Measurements from ENCODE around the gene CKLF.

The CKLF gene

GRCh38 chr16:66591018-66591417, 38.6 kb downstream of the CKLF start:
- Histone ChIP-seq H3K9me2 (ENCODE audit: low read depth, low read length) (no peaks in the 10 kb centered on the region), H3K79me2 (ENCODE audit: insufficient read depth, low read length) (no peaks in the 10 kb centered on the region), H3K9ac (ENCODE audit: low read length) (no peak overlapping the region), H3K27me3 (ENCODE audit: insufficient read depth, low read length) (no peaks in the 10 kb centered on the region), H3F3A (ENCODE audit: insufficient read depth, low read length) (no peaks in the 10 kb centered on the region), H3K36me3 (ENCODE audit: insufficient read depth, low read length) (no peaks in the 10 kb centered on the region), H3K4me2 (ENCODE audit: low read length) (no peak overlapping the region), H3K4me1 (ENCODE audit: insufficient read depth, low read length, severe bottlenecking) (peaks cover 9% of the 10 kb centered on the region), H4K20me1 (ENCODE audit: insufficient read depth, low read length) (no peaks in the 10 kb centered on the region), H3K27ac (ENCODE audit: low read depth, low read length, poor library complexity, severe bottlenecking) (no peak overlapping the region), H3K4me3 (ENCODE audit: low read depth, low read length, poor library complexity, severe bottlenecking) (no peak overlapping the region), H3K9me3 (ENCODE audit: low read length) (no peaks in the 10 kb centered on the region), H2AFZ (ENCODE audit: low read length) (no peak overlapping the region)
- TF ChIP-seq CTCF (IDR thresholded peaks at IDR 0.05; ENCODE audit: low read length) (no peak), EZH2 (IDR thresholded peaks at IDR 0.05; ENCODE audit: borderline replicate concordance, low read length) (no peak)

- Histone ChIP-seq H3K36me3 (ENCODE audit: insufficient read depth, low read length) (no peaks in the 10 kb centered on the region), H3K9me3 (ENCODE audit: low read length) (no peaks in the 10 kb centered on the region), H3K4me3 (ENCODE audit: low read depth, low read length, poor library complexity, severe bottlenecking) (no peak overlapping the region), H3K27ac (ENCODE audit: low read depth, low read length, poor library complexity, severe bottlenecking) (no peak overlapping the region), H3K9ac (ENCODE audit: low read length) (no peak overlapping the region), H3K27me3 (ENCODE audit: insufficient read depth, low read length) (no peaks in the 10 kb centered on the region), H4K20me1 (ENCODE audit: insufficient read depth, low read length) (no peaks in the 10 kb centered on the region), H3K4me1 (ENCODE audit: insufficient read depth, low read length, severe bottlenecking) (peaks cover 9% of the 10 kb centered on the region), H3F3A (ENCODE audit: insufficient read depth, low read length) (no peaks in the 10 kb centered on the region), H3K79me2 (ENCODE audit: insufficient read depth, low read length) (no peaks in the 10 kb centered on the region), H2AFZ (ENCODE audit: low read length) (no peak overlapping the region), H3K9me2 (ENCODE audit: low read depth, low read length) (no peaks in the 10 kb centered on the region), H3K4me2 (ENCODE audit: low read length) (no peak overlapping the region)
- TF ChIP-seq EZH2 (IDR thresholded peaks at IDR 0.05; ENCODE audit: borderline replicate concordance, low read length) (no peak), CTCF (IDR thresholded peaks at IDR 0.05; ENCODE audit: low read length) (no peak)
Observed at GRCh38 chr16:66592241-66592640, 39.9 kb downstream of the CKLF start.

- Histone ChIP-seq H3K4me1 (ENCODE audit: insufficient read depth, low read length, severe bottlenecking) (peaks cover 9% of the 10 kb centered on the region), H3K9ac (ENCODE audit: low read length) (no peak overlapping the region), H4K20me1 (ENCODE audit: insufficient read depth, low read length) (no peaks in the 10 kb centered on the region), H3K79me2 (ENCODE audit: insufficient read depth, low read length) (no peaks in the 10 kb centered on the region), H3K4me2 (ENCODE audit: low read length) (no peak overlapping the region), H2AFZ (ENCODE audit: low read length) (no peak overlapping the region), H3K9me2 (ENCODE audit: low read depth, low read length) (no peaks in the 10 kb centered on the region), H3K9me3 (ENCODE audit: low read length) (no peaks in the 10 kb centered on the region), H3K4me3 (ENCODE audit: low read depth, low read length, poor library complexity, severe bottlenecking) (no peak overlapping the region), H3K36me3 (ENCODE audit: insufficient read depth, low read length) (no peaks in the 10 kb centered on the region), H3K27me3 (ENCODE audit: insufficient read depth, low read length) (no peaks in the 10 kb centered on the region), H3K27ac (ENCODE audit: low read depth, low read length, poor library complexity, severe bottlenecking) (no peak overlapping the region), H3F3A (ENCODE audit: insufficient read depth, low read length) (no peaks in the 10 kb centered on the region)
- TF ChIP-seq CTCF (IDR thresholded peaks at IDR 0.05; ENCODE audit: low read length) (no peak), EZH2 (IDR thresholded peaks at IDR 0.05; ENCODE audit: borderline replicate concordance, low read length) (no peak)
Observed at GRCh38 chr16:66592814-66593213, 40.4 kb downstream of the CKLF start.
